Prostate gland (tissue), 2 donors: Measurements from ENCODE around the gene SYT7.

Experiments
- POLR2A ChIP-seq: fragments of 450-650 bp; IDR thresholded peaks from one replicate; pipeline ENCODE4 v1.6.1; 2016; ENCODE audit warnings: antibody characterized with exemption, mild to moderate bottlenecking
- POLR2AphosphoS5 ChIP-seq: sonication (generic); formaldehyde crosslinking; IDR thresholded peaks from one replicate; pipeline ENCODE4 v1.6.1; 2017; ENCODE audit warnings: antibody characterized with exemption
- TF ChIP-seq, protein P1 (sequence below), 4 experiments: fragments of 200-600 bp in 2 of 4; fragments of 450-650 bp in 2 of 4; sonication (generic) in 2 of 4; IDR thresholded peaks; 1 replicate in 3 of 4; 2 replicates in 1 of 4; pipeline ENCODE4 v1.5.1; 2016 to 2019; ENCODE audit warnings: antibody characterized with exemption in 4 of 4, mild to moderate bottlenecking in 2 of 4, moderate library complexity in 2 of 4

DNA sequence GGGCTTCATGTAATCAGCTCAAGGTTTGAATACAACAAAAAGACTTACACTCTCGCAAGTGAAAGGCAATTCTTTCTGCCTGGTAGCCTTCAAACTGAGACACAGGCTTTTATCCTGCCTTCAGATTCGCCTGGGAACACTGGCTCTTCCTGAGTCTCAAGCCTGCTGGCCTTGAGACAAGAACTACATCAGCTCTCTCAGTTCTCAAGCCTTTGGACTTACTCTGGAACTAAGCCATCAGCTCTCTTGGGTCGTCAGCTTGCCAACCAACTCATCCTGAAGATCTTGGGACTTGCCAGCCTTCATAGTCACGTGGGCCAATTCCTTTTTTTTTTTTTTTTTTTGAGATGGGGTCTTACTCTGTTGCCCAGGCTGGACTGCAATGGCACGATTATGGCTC is 108.0 kb downstream of the SYT7 start:
- TF ChIP-seq, protein P1, sequence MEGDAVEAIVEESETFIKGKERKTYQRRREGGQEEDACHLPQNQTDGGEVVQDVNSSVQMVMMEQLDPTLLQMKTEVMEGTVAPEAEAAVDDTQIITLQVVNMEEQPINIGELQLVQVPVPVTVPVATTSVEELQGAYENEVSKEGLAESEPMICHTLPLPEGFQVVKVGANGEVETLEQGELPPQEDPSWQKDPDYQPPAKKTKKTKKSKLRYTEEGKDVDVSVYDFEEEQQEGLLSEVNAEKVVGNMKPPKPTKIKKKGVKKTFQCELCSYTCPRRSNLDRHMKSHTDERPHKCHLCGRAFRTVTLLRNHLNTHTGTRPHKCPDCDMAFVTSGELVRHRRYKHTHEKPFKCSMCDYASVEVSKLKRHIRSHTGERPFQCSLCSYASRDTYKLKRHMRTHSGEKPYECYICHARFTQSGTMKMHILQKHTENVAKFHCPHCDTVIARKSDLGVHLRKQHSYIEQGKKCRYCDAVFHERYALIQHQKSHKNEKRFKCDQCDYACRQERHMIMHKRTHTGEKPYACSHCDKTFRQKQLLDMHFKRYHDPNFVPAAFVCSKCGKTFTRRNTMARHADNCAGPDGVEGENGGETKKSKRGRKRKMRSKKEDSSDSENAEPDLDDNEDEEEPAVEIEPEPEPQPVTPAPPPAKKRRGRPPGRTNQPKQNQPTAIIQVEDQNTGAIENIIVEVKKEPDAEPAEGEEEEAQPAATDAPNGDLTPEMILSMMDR (IDR thresholded peaks at IDR 0.05) = no peak
- TF ChIP-seq POLR2AphosphoS5 (peak; percentile 45), POLR2A (no peak)
